ENCODE data around the gene CEP250.

The CEP250 gene

GRCh38 chr20:35506872-35507638, 51.7 kb downstream of the CEP250 start:
- DNase-seq (ENCODE audit: low spot score) = no peak

DNA sequence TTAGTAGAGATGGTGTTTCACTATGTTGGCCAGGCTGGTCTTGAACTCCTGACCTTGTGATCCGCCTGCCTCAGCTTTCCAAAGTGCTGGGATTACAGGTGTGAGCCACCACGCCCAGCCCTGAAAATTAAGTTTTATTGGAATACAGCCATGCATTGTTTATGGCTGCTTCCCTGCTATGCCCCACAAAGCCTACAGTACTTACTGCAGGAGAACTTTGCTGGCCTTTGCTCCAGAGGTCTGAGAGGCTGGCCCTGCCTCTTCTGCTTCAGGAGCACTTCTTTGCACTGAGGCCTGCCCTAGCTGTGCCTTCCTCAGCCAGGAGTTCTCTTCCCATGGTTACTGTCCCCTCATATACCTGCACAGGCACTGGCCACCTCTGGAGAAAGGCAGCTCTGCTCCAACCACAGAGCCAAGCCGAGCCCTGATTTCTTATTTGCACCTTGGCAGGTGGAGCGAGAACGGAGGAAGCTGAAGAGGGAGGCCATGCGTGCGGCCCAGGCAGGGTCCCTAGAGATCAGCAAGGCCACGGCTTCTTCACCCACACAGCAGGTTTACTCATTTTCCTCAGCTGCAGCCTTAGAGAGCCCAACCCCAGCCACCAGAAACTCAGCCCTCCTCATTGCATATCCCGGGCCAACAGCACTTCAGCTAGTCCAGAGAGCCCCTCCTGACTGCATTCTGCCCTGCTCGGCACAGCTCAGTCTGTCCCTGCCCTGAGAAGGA, 53.3 kb downstream of the CEP250 start:
- TF ChIP-seq, protein P1, sequence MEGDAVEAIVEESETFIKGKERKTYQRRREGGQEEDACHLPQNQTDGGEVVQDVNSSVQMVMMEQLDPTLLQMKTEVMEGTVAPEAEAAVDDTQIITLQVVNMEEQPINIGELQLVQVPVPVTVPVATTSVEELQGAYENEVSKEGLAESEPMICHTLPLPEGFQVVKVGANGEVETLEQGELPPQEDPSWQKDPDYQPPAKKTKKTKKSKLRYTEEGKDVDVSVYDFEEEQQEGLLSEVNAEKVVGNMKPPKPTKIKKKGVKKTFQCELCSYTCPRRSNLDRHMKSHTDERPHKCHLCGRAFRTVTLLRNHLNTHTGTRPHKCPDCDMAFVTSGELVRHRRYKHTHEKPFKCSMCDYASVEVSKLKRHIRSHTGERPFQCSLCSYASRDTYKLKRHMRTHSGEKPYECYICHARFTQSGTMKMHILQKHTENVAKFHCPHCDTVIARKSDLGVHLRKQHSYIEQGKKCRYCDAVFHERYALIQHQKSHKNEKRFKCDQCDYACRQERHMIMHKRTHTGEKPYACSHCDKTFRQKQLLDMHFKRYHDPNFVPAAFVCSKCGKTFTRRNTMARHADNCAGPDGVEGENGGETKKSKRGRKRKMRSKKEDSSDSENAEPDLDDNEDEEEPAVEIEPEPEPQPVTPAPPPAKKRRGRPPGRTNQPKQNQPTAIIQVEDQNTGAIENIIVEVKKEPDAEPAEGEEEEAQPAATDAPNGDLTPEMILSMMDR (IDR thresholded peaks at IDR 0.05; ENCODE audit: extremely low read depth, missing control alignments) = no peak
- DNase-seq (ENCODE audit: low spot score) = no peak

More at GRCh38 chr20:35506872-35507638, 51.7 kb downstream of the CEP250 start:
- TF ChIP-seq, protein P1 (IDR thresholded peaks at IDR 0.05; ENCODE audit: extremely low read depth, missing control alignments) = no peak

DNA sequence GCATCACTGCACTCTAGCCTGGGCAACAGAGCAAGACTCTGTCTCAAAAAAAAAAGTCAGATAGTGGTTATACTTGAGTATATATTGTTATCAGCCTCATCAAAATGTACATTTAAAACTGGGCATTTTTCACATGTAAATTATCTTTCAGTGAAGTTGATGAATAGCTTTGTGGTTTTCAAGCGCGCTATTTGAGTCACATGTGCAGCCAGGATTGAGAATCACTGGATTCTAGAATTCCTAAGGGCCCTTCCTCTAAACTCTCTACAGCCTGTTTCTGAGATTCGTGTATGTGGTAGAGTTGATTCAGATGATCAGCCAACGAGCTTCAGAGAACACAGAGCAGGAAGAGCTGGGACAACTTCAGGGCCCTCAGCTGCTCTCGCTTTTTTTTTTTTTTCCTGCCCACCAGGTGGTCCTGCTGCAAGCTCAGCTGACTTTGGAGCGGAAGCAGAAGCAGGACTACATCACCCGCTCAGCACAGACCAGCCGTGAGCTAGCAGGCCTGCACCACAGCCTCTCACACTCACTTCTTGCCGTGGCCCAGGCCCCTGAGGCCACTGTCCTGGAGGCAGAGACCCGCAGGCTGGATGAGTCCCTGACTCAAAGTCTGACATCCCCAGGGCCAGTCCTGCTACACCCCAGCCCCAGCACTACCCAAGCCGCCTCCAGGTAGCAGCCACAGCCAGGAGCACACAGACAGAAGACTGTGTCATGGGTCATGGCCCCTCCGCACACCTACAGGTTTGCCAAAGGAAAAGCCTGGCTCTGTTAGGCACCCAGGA, 55.7 kb downstream of the CEP250 start:
- DNase-seq (ENCODE audit: low spot score) = no peak
- TF ChIP-seq, protein P1 (IDR thresholded peaks at IDR 0.05; ENCODE audit: extremely low read depth, missing control alignments) = no peak

- no peak for DNase-seq (ENCODE audit: low spot score)
- TF ChIP-seq, protein P1 (IDR thresholded peaks at IDR 0.05; ENCODE audit: extremely low read depth, missing control alignments) = no peak
These were observed 56.5 kb downstream of the CEP250 start for GRCh38 chr20:35511814-35512420.

- DNase-seq (ENCODE audit: low spot score) = no peak
- TF ChIP-seq, protein P1 (IDR thresholded peaks at IDR 0.05; ENCODE audit: extremely low read depth, missing control alignments) = no peak
These were observed 59.1 kb downstream of the CEP250 start for GRCh38 chr20:35514371-35514932.

- DNase-seq (ENCODE audit: low spot score) = no peak
- TF ChIP-seq, protein P1 (IDR thresholded peaks at IDR 0.05; ENCODE audit: extremely low read depth, missing control alignments) = no peak
These were observed 59.9 kb downstream of the CEP250 start for GRCh38 chr20:35515341-35515740.
